PC-9 (cell line): ENCODE data around the gene CD72. TPM values are rescaled to one million over a fixed set of nuclear protein-coding genes. Genes with fewer than 3 reads are reported as not detected.

ENCODE experiments used
- BruUV-seq: library from RNA; stranded (reverse); fragments of 400-500 nt; replicated peaks from 2 replicates; lab custom pipeline; 2021; lab: Mats Ljungman, UMichigan
- CTCF ChIA-PET: fragments of 300-600 bp; sonication (Branson Sonifier 250); formaldehyde crosslinking; loops from one replicate; lab custom pipeline; 2022; ENCODE audit warnings: antibody characterized with exemption; lab: Charles Lee
- POLR2A ChIA-PET: fragments of 300-600 bp; sonication (Branson Sonifier 250); formaldehyde crosslinking; loops from one replicate; lab custom pipeline; 2022; ENCODE audit warnings: antibody characterized with exemption; ENCODE audit not compliant: unreplicated experiment; lab: Charles Lee
- DNase-seq, 2 experiments: peaks; one replicate each; pipeline versions ENCODE4 v3.0.0 to v3.0.0-alpha.2; 2015 to 2022; ENCODE audit warnings: mixed read lengths in 1 of 2
- H2AFZ ChIP-seq: fragments of 200-600 bp; sonication (generic); 2 replicates; pipeline ENCODE4 v1.8.1; 2017; ENCODE audit warnings: antibody characterized with exemption
- H3F3A ChIP-seq: fragments of 200-600 bp; sonication (generic); 2 replicates; pipeline ENCODE4 v1.8.1; 2017; ENCODE audit warnings: antibody characterized with exemption, mild to moderate bottlenecking, low read depth; ENCODE audit not compliant: insufficient read depth
- H3K27ac ChIP-seq: fragments of 200-600 bp; sonication (generic); 2 replicates; pipeline ENCODE4 v1.6.1; 2016; ENCODE audit warnings: mixed run types
- H3K27me3 ChIP-seq: fragments of 200-600 bp; sonication (generic); 2 replicates; pipeline ENCODE4 v1.6.1; 2016; ENCODE audit warnings: low read depth, mixed run types; ENCODE audit not compliant: insufficient read depth
- H3K36me3 ChIP-seq: fragments of 200-600 bp; sonication (generic); 2 replicates; pipeline ENCODE4 v1.6.1; 2016; ENCODE audit warnings: low read depth, mixed run types
- H3K4me1 ChIP-seq: fragments of 200-600 bp; sonication (generic); replicated peaks from 2 replicates; pipeline ENCODE4 v1.6.1; 2016; ENCODE audit warnings: mixed run types; ENCODE audit not compliant: insufficient read depth
- H3K4me2 ChIP-seq: fragments of 200-600 bp; sonication (generic); 2 replicates; pipeline ENCODE4 v1.6.1; 2017; ENCODE audit warnings: mixed run types
- H3K4me3 ChIP-seq: fragments of 200-600 bp; sonication (generic); 2 replicates; pipeline ENCODE4 v1.6.1; 2016; ENCODE audit warnings: mixed run types
- H3K79me2 ChIP-seq: fragments of 200-600 bp; sonication (generic); 2 replicates; pipeline ENCODE4 v1.6.1; 2017; ENCODE audit warnings: low read depth, mixed run types
- H3K9me2 ChIP-seq: fragments of 200-600 bp; sonication (generic); 2 replicates; pipeline ENCODE4 v1.8.1; 2017; ENCODE audit warnings: mild to moderate bottlenecking; ENCODE audit not compliant: insufficient read depth
- H3K9me3 ChIP-seq: fragments of 200-600 bp; sonication (generic); 2 replicates; pipeline ENCODE4 v1.8.1; 2016; ENCODE audit warnings: low read depth; ENCODE audit not compliant: insufficient read depth
- H4K20me1 ChIP-seq: fragments of 200-600 bp; sonication (generic); 2 replicates; pipeline ENCODE4 v1.8.1; 2017; ENCODE audit not compliant: insufficient read depth
- CTCF ChIP-seq: fragments of 200-600 bp; sonication (generic); conservative IDR thresholded peaks from 2 replicates; pipeline ENCODE4 v1.6.1; 2017; ENCODE audit warnings: mixed run types, antibody characterized with exemption, mild to moderate bottlenecking, moderate library complexity
- EZH2 ChIP-seq: fragments of 200-600 bp; sonication (generic); IDR thresholded peaks from 2 replicates; pipeline ENCODE4 v1.8.0; 2017; ENCODE audit warnings: antibody characterized with exemption, low read depth
- intact Hi-C: fragments of 100-400 bp; cut with micrococcal nuclease; formaldehyde crosslinking; loops from one replicate; pipeline ENCODE4 v1.10.0; 2022; ENCODE audit not compliant: unreplicated experiment
- total RNA-seq: library from RNA; stranded (reverse); gene quantifications from 2 replicates; pipeline ENCODE4 v1.2.3, GENCODE V29; 2021

Gene CD72
- total RNA-seq, 1 experiment from 2014 or later: 3.2 TPM

GRCh38 chr9:35628389-35628991 lies 10.3 kb upstream of the CD72 start:
- Histone ChIP-seq H3K27me3 (no peaks in the 10 kb centered on the region), H3K9me2 (no peaks in the 10 kb centered on the region), H3K4me1 (no peaks in the 10 kb centered on the region), H3K27ac (no peak overlapping the region), H3K4me3 (no peak overlapping the region), H4K20me1 (no peaks in the 10 kb centered on the region), H3K4me2 (no peak overlapping the region), H2AFZ (no peak overlapping the region), H3K79me2 (no peaks in the 10 kb centered on the region), H3K9me3 (no peaks in the 10 kb centered on the region), H3F3A (no peaks in the 10 kb centered on the region), H3K36me3 (no peaks in the 10 kb centered on the region)
- DNase-seq: no peak
- intact Hi-C loops: no loop called here
- ChIA-PET CTCF (no interaction called here), POLR2A (interaction anchor here (0.6 to 0.7 kb wide), 2 partner anchors 100 to 286 kb away, joined by 3 to 4 read pairs; no protein-coding TSS in a partner anchor)
- no peak for TF ChIP-seq EZH2
- no peak for TF ChIP-seq CTCF
- no TSS peak for BruUV-seq

- TF ChIP-seq CTCF (no peak), EZH2 (no peak)
- DNase-seq: no peak
- intact Hi-C loops: no loop called here
- Histone ChIP-seq H4K20me1 (no peaks in the 10 kb centered on the region), H3K4me3 (no peak overlapping the region), H3K4me1 (no peaks in the 10 kb centered on the region), H3K9me2 (no peaks in the 10 kb centered on the region), H2AFZ (no peak overlapping the region), H3F3A (no peaks in the 10 kb centered on the region), H3K27ac (no peak overlapping the region), H3K36me3 (no peaks in the 10 kb centered on the region), H3K79me2 (no peaks in the 10 kb centered on the region), H3K9me3 (no peaks in the 10 kb centered on the region), H3K27me3 (no peaks in the 10 kb centered on the region), H3K4me2 (no peak overlapping the region)
- BruUV-seq: no TSS peak
- ChIA-PET POLR2A (interaction anchor here (0.6 kb wide), 1 partner anchor 121 kb away, joined by 4 read pairs; the partner anchor contains the start of genes GBA2 and RGP1), CTCF (no interaction called here)
Observed at GRCh38 chr9:35627575-35627974, 9.4 kb upstream of the CD72 start.

GRCh38 chr9:35619800-35620158 lies 1.6 kb upstream of the CD72 start:
- Histone ChIP-seq H3K27me3 (no peaks in the 10 kb centered on the region), H3F3A (no peaks in the 10 kb centered on the region), H3K27ac (no peak overlapping the region), H3K36me3 (no peaks in the 10 kb centered on the region), H3K4me3 (no peak overlapping the region), H3K9me2 (no peaks in the 10 kb centered on the region), H4K20me1 (no peaks in the 10 kb centered on the region), H3K4me2 (no peak overlapping the region), H2AFZ (no peak overlapping the region), H3K79me2 (no peaks in the 10 kb centered on the region), H3K4me1 (no peaks in the 10 kb centered on the region), H3K9me3 (no peaks in the 10 kb centered on the region)
- TF ChIP-seq EZH2: no peak
- no peak for TF ChIP-seq CTCF
- BruUV-seq: no TSS peak
- no peak for DNase-seq
- CTCF ChIA-PET: interaction anchor here (0.6 kb wide), 1 partner anchor 407 kb away, joined by 10 read pairs; no protein-coding TSS in a partner anchor
- POLR2A ChIA-PET: no interaction called here
- intact Hi-C loops: no loop called here
